ENCODE data around the gene FAM174B.

FAM174B gene

GRCh38 chr15:92638709-92639365 is 16.7 kb downstream of the FAM174B start:
- DNase-seq: no peak

DNA sequence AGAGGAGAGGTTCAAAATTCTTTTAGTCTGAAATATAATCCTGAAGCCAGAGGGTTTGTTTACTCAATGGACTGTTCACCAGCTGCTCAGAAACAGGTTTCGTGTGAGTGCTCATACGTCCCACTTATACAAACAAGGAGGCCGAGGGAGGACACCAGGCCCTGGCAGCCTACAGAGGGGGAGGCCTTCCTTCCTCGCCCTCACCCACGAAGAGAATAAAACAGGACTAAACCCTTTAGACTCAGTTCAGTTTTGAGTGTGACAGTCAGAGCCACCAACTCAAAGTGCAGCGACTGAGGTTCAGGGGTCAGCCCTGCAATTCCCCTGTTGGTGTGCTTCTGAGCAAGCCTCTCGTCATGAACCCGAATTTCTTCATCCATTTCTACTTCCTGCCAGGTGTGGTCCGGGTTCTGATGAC is 17.3 kb downstream of the FAM174B start:
- DNase-seq: no peak

- no peak for DNase-seq
Observed at GRCh38 chr15:92637626-92638025, 17.9 kb downstream of the FAM174B start.

GRCh38 chr15:92636908-92637481 is 18.6 kb downstream of the FAM174B start:
- DNase-seq: no peak

DNA sequence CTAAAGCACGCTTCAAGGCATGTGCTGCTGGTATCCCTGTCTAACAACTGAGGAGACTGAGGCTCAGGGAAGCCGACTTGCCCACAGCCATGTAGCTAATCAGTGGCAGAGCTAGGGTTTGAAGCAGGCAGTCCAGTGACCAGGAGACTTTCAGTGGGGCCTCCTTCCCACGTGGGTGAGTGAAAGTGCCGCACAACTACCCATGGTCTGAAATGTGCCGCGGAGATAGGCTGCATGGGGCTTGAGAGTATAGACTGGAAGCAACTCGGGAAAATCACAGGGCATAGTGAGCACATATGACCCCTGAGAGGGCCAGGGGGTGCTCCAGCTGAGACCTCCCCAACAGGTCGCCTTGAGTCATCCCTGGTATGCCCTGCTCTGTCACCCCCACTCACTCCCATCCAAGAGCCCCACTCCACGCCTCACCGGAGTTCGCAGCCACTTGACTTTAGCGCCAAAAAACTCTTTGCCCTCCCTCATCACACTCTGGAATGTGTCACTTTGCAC is 19.1 kb downstream of the FAM174B start:
- DNase-seq: no peak

- no peak for DNase-seq
Observed at GRCh38 chr15:92634671-92635201, 20.8 kb downstream of the FAM174B start.

- no peak for DNase-seq
Observed at GRCh38 chr15:92634060-92634459, 21.5 kb downstream of the FAM174B start.

DNA sequence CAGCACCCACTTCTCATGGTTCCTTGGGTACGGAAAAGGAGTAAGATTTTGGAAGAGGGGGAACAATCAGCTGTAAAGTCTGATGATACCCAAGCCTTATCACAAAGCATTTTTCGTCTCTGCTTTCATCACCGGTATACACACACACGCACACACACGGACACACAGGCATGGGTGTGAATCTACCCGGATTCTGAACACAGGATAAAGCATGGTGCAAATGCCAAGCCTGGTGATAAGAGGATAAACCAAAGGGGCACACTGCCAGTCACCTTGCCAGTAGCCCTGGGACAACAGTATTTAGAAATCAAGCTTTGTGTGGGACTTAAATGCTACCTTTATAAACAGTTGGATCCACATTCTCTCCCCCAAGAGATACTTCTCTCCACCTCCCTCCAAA is 22.2 kb downstream of the FAM174B start:
- DNase-seq: no peak

DNA sequence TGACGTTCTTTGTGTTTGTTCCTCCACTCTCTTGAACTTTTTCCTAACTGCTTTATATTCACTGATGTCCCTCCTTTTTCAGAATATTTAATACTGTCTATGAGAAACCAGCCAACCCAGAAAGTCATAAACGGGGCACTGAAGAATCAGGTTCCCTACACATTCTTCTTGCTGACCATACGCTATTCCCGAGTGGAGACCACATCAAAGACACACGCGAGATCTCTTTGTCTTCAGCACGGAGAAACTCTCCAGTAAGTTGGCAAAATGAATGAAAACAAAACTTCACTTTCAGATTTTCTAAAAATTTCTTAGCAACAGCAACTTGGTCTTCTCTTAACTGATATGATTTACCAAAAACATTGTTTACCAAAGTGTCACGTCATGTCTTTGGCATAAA is 22.6 kb downstream of the FAM174B start:
- DNase-seq: no peak

- no peak for DNase-seq
Observed at GRCh38 chr15:92631721-92632120, 23.9 kb downstream of the FAM174B start.

DNA sequence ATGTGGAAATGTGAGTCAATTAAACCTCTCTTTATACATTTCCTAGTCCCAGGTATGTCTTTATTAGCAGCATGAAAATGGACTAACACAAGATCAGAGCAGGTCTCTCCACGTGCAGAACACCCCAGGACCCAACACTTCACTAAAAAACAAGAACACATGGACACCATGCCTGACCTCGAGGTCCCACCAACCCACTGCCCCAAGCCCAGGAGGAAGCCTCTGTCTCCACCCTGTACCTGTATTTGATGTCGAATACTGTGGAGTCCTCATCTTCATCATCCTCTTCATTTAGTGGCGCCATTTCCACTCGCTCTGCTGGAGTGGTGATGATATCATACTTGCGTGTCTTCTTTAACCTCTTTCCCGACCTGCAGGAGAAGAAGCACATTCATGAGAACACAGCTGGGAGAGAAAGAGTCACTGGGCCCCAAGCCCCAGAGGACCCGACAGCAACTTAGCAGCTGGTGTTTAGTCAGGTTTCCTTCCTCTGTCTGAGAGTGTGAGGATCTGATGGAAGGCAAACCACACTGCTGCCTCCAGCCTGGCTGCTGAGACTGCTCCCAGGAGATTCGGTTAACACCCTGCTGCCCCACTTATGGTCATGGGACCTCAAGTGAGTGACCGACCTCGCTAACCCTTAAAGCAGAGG is 25.5 kb downstream of the FAM174B start:
- DNase-seq: no peak

GRCh38 chr15:92629276-92629974 is 26.1 kb downstream of the FAM174B start:
- DNase-seq: no peak

DNA sequence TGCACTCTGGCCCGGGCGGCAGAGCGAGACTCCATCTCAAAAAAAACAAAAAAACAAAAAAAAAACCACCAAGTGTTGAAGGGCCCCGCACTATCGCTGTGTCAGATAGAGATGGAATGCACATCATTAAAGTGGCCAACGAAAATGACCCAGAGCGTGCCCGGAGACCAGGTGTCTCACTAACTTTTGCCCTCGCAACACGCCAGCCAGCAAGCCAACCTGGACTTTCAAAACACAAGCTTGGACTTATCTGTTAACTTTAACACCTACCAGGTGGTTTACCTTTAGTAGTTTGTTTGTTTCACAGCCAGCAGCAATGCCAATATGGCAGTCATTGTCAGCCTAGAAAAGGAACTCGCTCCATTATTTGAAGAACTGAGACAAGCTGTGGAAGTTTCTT is 28.6 kb downstream of the FAM174B start:
- no peak for DNase-seq

DNA sequence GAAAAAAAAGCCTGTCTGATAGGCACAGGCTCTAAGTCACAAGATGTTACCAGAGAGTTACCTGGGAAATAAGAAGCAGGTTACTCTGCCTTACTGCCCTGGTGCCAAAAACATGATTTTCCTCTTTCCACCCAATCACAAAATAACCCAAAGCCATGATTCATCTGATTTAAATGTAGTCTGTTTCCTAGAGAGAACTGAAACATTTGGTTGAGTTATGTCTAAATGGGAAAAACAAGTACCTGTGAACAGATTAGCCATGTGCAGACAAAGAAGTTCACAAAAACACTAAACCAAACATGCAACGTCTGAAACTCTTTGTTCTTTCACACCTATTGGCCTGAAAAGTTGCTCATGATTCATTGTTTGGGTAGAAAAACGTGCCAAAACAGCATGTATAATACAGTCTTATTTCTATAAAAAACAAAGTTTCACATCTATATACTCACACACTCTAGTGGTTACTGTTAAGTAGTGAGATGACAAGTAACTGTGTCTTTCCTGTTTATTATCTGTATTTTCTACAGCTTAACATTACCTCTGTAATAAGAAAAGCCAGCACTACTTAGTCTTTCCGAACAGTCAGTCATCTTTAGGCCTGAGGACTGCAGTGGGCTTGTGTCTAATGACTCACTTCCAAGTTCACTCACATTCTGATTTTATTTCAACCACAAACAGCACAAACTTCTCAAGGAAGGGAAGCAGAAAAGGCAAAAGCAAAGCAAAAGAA is 30.2 kb downstream of the FAM174B start:
- DNase-seq: no peak

DNA sequence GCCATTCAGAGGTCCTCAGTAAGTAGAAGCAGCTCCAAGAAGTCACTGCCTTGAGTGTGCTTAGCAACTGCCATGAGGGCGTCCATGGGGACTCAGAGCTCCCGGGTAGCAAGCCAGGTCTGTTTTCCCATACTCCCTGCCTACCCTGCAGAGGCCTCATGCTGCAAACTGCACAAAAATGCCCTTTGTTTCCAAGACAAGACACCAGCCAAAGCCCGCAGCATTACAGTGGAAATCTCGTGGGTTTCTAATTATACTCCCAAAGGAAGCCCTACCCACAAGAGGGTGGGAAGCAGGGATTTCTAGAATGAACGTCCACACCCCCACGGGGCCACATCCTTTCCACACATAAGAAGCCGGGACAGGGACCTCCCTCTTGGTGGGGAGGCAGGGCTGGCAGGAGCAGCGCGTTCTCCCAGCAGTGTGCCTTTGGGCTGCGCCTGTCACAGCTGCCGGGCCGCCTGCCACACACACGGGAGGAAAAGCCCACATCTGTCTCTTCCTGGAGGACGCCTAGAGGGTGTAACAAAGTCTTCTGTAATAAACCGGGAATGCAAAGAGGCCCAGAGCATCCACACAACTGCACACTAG is 31.1 kb downstream of the FAM174B start:
- DNase-seq: peak; percentile 92

- DNase-seq: peak; percentile 61
Observed at GRCh38 chr15:92623435-92623834, 32.1 kb downstream of the FAM174B start.

DNA sequence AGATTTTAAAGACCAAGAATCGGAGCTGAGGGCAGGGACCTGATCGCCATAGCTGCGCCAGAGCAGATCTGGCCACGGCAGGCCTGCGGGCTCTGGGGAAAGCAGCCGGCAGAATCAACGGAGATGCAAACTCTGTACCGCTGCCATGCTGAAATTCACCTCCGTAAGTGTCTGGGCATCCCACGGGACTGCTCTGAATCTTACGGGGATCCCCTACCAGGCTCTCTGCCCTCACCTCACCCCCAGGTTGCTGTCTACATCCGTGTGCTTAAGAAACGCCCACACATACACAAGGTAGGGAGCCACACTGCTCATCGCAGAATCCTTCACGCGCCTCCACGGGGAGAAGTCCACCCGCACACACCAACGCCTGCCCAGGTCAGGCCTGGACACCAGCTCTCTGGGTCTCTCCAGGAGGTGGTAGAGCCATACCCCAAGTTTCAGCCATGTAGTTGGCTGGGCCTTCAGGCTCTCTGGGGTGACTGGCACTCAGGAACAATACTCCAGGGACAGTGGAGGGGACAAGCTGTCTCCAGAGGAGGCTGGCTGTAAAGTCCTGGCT is 33.5 kb downstream of the FAM174B start:
- no peak for DNase-seq

DNA sequence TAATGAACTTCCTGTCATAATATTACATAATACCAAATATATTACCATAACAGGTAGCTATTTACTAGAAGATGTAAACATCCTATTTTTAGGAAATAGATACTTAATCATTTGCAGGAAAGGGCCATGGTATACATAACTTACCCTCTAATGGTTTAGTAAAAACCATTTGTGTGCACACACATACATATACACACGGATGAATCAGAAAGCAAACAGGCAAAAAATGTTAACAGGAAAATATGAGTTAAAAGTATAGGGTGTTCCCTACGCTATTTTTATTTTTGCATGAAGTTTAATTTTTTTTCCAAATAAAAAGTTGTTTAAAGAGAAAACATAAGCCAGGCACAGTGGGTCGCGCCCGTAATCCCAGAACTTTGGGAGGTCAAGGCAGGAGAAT is 34.6 kb downstream of the FAM174B start:
- DNase-seq: no peak

DNA sequence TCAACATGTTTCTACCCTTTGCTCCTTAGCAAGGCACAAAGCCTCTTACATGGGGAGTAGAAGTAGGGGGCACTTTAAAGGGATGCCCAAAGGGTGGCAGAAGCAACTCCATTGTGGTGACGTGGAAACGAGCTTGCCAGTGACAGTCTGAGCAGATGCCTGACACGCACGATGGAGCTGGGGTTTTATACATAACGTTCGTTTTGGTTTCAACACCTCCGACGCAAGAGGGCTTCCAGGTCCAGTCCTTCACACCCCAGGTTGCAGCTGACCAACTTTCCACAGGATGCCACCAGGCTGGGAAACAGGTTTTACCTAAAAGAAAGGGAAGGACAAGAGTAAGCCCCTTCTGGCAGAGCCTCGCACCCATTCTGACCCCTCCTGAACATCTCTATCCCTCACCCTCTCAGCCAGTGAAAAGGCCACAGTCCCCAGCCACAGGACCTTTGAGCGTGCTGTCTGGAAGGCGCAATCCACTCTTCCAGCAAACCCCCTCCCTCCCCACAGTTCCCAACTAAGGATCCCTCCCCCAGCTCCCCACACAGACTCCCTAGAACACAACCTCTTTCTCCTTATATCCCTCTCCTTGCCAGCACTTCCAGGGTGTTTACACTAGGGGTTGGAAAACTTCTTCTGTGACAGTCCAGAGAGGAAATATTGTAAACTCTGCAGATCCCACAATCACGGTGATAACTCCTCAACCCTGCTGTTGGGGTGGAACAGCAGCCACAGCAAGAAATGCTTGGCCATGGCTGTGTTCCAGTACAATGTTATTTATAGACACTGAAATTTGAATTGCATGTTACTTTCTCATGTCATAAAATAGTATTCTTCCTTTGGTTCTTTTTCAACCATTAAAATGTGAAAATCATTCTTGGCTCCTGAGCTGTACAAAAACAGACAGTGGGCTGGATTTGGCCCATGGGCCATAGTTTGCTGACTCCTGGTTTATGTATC is 36.2 kb downstream of the FAM174B start:
- DNase-seq: peak; percentile 73
